IMR-90 (cell line): ENCODE measurements around the gene CELF5. TPM values are rescaled to one million over a fixed set of nuclear protein-coding genes. Genes with fewer than 3 reads are reported as not detected.

Source experiments
- ATAC-seq: fragments of 200-7000 bp; cut with Tn5 transposase; 2 replicates; pipeline ENCODE4 v1.9.1; 2020; ENCODE audit warnings: low read depth, mild to moderate bottlenecking, moderate library complexity
- BruUV-seq: library from RNA; stranded (reverse); fragments of 400-500 nt; replicated peaks from 2 replicates; lab custom pipeline; 2021; lab: Mats Ljungman, UMichigan
- CTCF ChIA-PET: fragments of 300-600 bp; formaldehyde crosslinking; extraction: SDS; loops from one replicate; lab custom pipeline; 2021; ENCODE audit warnings: antibody characterized with exemption; lab: Yijun Ruan, JAX
- POLR2A ChIA-PET: fragments of 300-600 bp; sonication (Branson Sonifier 250); formaldehyde crosslinking; loops from one replicate; lab custom pipeline; 2022; ENCODE audit warnings: antibody characterized with exemption; ENCODE audit not compliant: unreplicated experiment; lab: Charles Lee
- DNase-seq: peaks from one replicate; pipeline ENCODE4 v3.0.0; 2013
- H2AFZ ChIP-seq: replicated peaks from 2 replicates; pipeline ENCODE3; 2013; ENCODE audit warnings: low read length, mild to moderate bottlenecking; ENCODE audit not compliant: poor library complexity
- H2AK5ac ChIP-seq: 2 replicates; pipeline ENCODE4 v1.6.1; 2013; ENCODE audit warnings: low read depth, low read length, inconsistent platforms
- H2AK9ac ChIP-seq: replicated peaks from 2 replicates; pipeline ENCODE3; 2013; ENCODE audit warnings: mild to moderate bottlenecking, low read depth, low read length, moderate library complexity; ENCODE audit not compliant: poor library complexity
- H2BK120ac ChIP-seq: 2 replicates; pipeline ENCODE4 v1.6.1; 2013; ENCODE audit warnings: low read depth, low read length, inconsistent platforms
- H2BK15ac ChIP-seq: 3 replicates; pipeline ENCODE4 v1.6.1; 2013; ENCODE audit warnings: low read depth, low read length, inconsistent platforms
- H2BK20ac ChIP-seq: 2 replicates; pipeline ENCODE4 v1.6.1; 2013; ENCODE audit warnings: low read depth, mild to moderate bottlenecking, inconsistent platforms, low read length, moderate library complexity
- H2BK5ac ChIP-seq: 2 replicates; pipeline ENCODE4 v1.6.1; 2013; ENCODE audit warnings: mild to moderate bottlenecking, low read depth, low read length, inconsistent platforms; ENCODE audit not compliant: poor library complexity, severe bottlenecking
- H3K14ac ChIP-seq: replicated peaks from 2 replicates; pipeline ENCODE4 v1.6.1; 2013; ENCODE audit warnings: low read depth, low read length, inconsistent platforms
- H3K18ac ChIP-seq: 2 replicates; pipeline ENCODE4 v1.6.1; 2013; ENCODE audit warnings: low read depth, low read length, control low read depth
- H3K23ac ChIP-seq: 2 replicates; pipeline ENCODE4 v1.6.1; 2013; ENCODE audit warnings: low read depth, low read length, inconsistent platforms
- H3K27ac ChIP-seq: 2 replicates; pipeline ENCODE4 v1.5.1; 2013; ENCODE audit warnings: mild to moderate bottlenecking, control low read depth, low read length; ENCODE audit not compliant: insufficient read depth
- H3K27me3 ChIP-seq: 2 replicates; pipeline ENCODE4 v1.6.1; 2013; ENCODE audit warnings: low read length; ENCODE audit not compliant: control insufficient read depth, insufficient read depth
- H3K36me3 ChIP-seq: 2 replicates; pipeline ENCODE4 v1.6.1; 2013; ENCODE audit warnings: low read length, mixed read lengths; ENCODE audit not compliant: control insufficient read depth, insufficient read depth
- H3K4ac ChIP-seq: 2 replicates; pipeline ENCODE4 v1.6.1; 2013; ENCODE audit warnings: low read depth, low read length, inconsistent platforms
- H3K4me1 ChIP-seq: 2 replicates; pipeline ENCODE4 v1.6.1; 2013; ENCODE audit warnings: low read length, mixed read lengths; ENCODE audit not compliant: control insufficient read depth, insufficient read depth
- H3K4me2 ChIP-seq: 2 replicates; pipeline ENCODE4 v1.6.1; 2013; ENCODE audit warnings: low read depth, mild to moderate bottlenecking, control low read depth, low read length, moderate library complexity
- H3K4me3 ChIP-seq: 2 replicates; pipeline ENCODE4 v1.5.1; 2013; ENCODE audit warnings: low read depth, mild to moderate bottlenecking, control low read depth, low read length, moderate library complexity; ENCODE audit not compliant: insufficient read depth
- H3K56ac ChIP-seq: 2 replicates; pipeline ENCODE4 v1.6.1; 2013; ENCODE audit warnings: low read length, inconsistent platforms; ENCODE audit not compliant: insufficient read depth; ENCODE audit errors: extremely low read depth
- H3K79me1 ChIP-seq, 2 experiments: 2 replicates each; pipeline ENCODE4 v1.6.1; 2013; ENCODE audit warnings: low read length in 2 of 2, inconsistent platforms in 1 of 2, low read depth in 1 of 2
- H3K9ac ChIP-seq: 2 replicates; pipeline ENCODE4 v1.6.1; 2013; ENCODE audit warnings: low read depth, low read length, control low read depth
- H3K9me1 ChIP-seq: 2 replicates; pipeline ENCODE4 v1.6.1; 2013; ENCODE audit warnings: low read length, inconsistent platforms; ENCODE audit not compliant: insufficient read depth
- H3K9me3 ChIP-seq: 2 replicates; pipeline ENCODE4 v1.6.1; 2013; ENCODE audit warnings: low read length; ENCODE audit not compliant: control insufficient read depth, insufficient read depth
- H4K20me1 ChIP-seq: 2 replicates; pipeline ENCODE4 v1.6.1; 2013; ENCODE audit warnings: low read length, inconsistent platforms; ENCODE audit not compliant: insufficient read depth
- H4K5ac ChIP-seq: 2 replicates; pipeline ENCODE4 v1.6.1; 2013; ENCODE audit warnings: mild to moderate bottlenecking, low read depth, low read length, control low read depth
- H4K8ac ChIP-seq, 2 experiments: 2 replicates each; pipeline ENCODE4 v1.6.1; 2013; ENCODE audit warnings: low read depth in 2 of 2, low read length in 2 of 2, control low read depth in 1 of 2, inconsistent platforms in 1 of 2
- H4K91ac ChIP-seq: 2 replicates; pipeline ENCODE4 v1.6.1; 2013; ENCODE audit warnings: low read depth, low read length, inconsistent platforms; ENCODE audit not compliant: insufficient read depth
- BHLHE40 ChIP-seq: fragments of 150-350 bp; IDR thresholded peaks from 2 replicates; pipeline ENCODE4 v1.6.1; 2016; ENCODE audit warnings: mild to moderate bottlenecking, low read depth, low read length
- CEBPB ChIP-seq: IDR thresholded peaks from 2 replicates; pipeline ENCODE4 v1.6.1; 2012; ENCODE audit warnings: low read depth, low read length, improper control_type of control experiment
- ELK1 ChIP-seq: fragments of 150-350 bp; IDR thresholded peaks from 2 replicates; pipeline ENCODE4 v1.6.1; 2016; ENCODE audit warnings: low read depth, mild to moderate bottlenecking, low read length, moderate library complexity, borderline replicate concordance
- FOS ChIP-seq: fragments of 150-350 bp; IDR thresholded peaks from 2 replicates; pipeline ENCODE4 v1.6.1; 2016; ENCODE audit warnings: low read depth, low read length
- MAFK ChIP-seq: IDR thresholded peaks from 2 replicates; pipeline ENCODE4 v1.6.1; 2012; ENCODE audit warnings: low read depth, low read length, improper control_type of control experiment
- MXI1 ChIP-seq: IDR thresholded peaks from 2 replicates; pipeline ENCODE4 v1.6.1; 2012; ENCODE audit warnings: low read depth, mild to moderate bottlenecking, low read length, moderate library complexity, borderline replicate concordance
- NFE2L2 ChIP-seq: fragments of 150-350 bp; IDR thresholded peaks from 2 replicates; pipeline ENCODE4 v1.6.1; 2016; ENCODE audit warnings: low read depth, mild to moderate bottlenecking, low read length
- POLR2A ChIP-seq: IDR thresholded peaks from 2 replicates; pipeline ENCODE4 v1.6.1; 2012; ENCODE audit warnings: mild to moderate bottlenecking, low read depth, low read length
- RCOR1 ChIP-seq: IDR thresholded peaks from 2 replicates; pipeline ENCODE4 v1.6.1; 2012; ENCODE audit warnings: mild to moderate bottlenecking, low read length, improper control_type of control experiment; ENCODE audit not compliant: insufficient replicate concordance
- RFX5 ChIP-seq: IDR thresholded peaks from 2 replicates; pipeline ENCODE4 v1.8.0; 2012; ENCODE audit warnings: low read depth, mild to moderate bottlenecking, low read length, moderate library complexity
- SMC3 ChIP-seq: fragments of 150-350 bp; IDR thresholded peaks from 2 replicates; pipeline ENCODE4 v1.6.1; 2016; ENCODE audit warnings: low read depth, mild to moderate bottlenecking, antibody characterized with exemption, low read length, moderate library complexity
- USF2 ChIP-seq: fragments of 150-350 bp; IDR thresholded peaks from 2 replicates; pipeline ENCODE4 v1.6.1; 2017; ENCODE audit warnings: mild to moderate bottlenecking, antibody characterized with exemption, low read length, low read depth
- WGBS, 2 experiments: methylation state at CpG; one replicate each; pipeline versions ENCODE4 v1.1.5 to v1.1.7; 2013; ENCODE audit warnings: missing lambda C conversion rate in 2 of 2; ENCODE audit not compliant: insufficient read length in 1 of 2; ENCODE audit errors: extremely low coverage in 2 of 2; 5-methylcytosine and 5-hydroxymethylcytosine counted together
- dilution Hi-C: fragments of 300-500 bp; cut with HindIII; formaldehyde crosslinking; loops from one replicate; pipeline ENCODE4 v1.14.3; 2018; ENCODE audit warnings: low sequenced_read_pairs; ENCODE audit not compliant: unreplicated experiment
- in situ Hi-C: fragments of 300-500 bp; cut with MboI; formaldehyde crosslinking; loops from 3 replicates; pipeline ENCODE4 v1.14.3; 2019; ENCODE audit warnings: low sequenced_read_pairs, inconsistent platforms, mixed read lengths
- intact Hi-C: fragments of 100-400 bp; cut with micrococcal nuclease; formaldehyde crosslinking; loops from 2 replicates; pipeline ENCODE4 v1.10.0; 2022
- polyA plus RNA-seq, 3 experiments: library from polyadenylated mRNA; depleted of rRNA; stranded (reverse); fragments of >200 nt; gene quantifications; 2 replicates each; pipeline ENCODE4 v1.2.3, GENCODE V29; 2012; ENCODE audit warnings: low replicate concordance in 1 of 3
- total RNA-seq: library from RNA; depleted of rRNA; stranded (reverse); fragments of >200 nt; gene quantifications from 2 replicates; pipeline ENCODE4 v1.2.3, GENCODE V29; 2012

CELF5 gene
- total and polyA plus RNA-seq, 2 of the 4 experiments (the other 2 are of a cell fraction), result 0.02 TPM; not detected in 1

- Histone ChIP-seq H2BK20ac (no peak overlapping the region), H4K5ac (no peak overlapping the region), H3K27ac (no peak overlapping the region), H3K27me3 (peaks cover 28% of the 10 kb centered on the region), H3K9me3 (no peaks in the 10 kb centered on the region; the same call in 1 of the 2 replicates), H4K8ac (no peak overlapping the region), H3K4me3 (no peak overlapping the region), H4K91ac (no peak overlapping the region), H3K9me1 (no peaks in the 10 kb centered on the region), H3K9ac (no peak overlapping the region), H2BK15ac (no peak overlapping the region), H3K4me1 (no peaks in the 10 kb centered on the region), H3K23ac (no peak overlapping the region), H3K56ac (no peak overlapping the region), H4K20me1 (no peaks in the 10 kb centered on the region), H2AK5ac (no peak overlapping the region), H2BK5ac (no peak overlapping the region), H2BK120ac (no peak overlapping the region), H3K4me2 (no peak overlapping the region), H3K79me1 (no peaks in the 10 kb centered on the region), H3K36me3 (no peaks in the 10 kb centered on the region), H2AFZ (no peak overlapping the region), H3K18ac (no peak overlapping the region), H3K14ac (no peak overlapping the region), H2AK9ac (no peak overlapping the region), H3K4ac (no peak overlapping the region)
- in situ Hi-C loops (no loop called here), intact Hi-C loops (no loop called here), dilution Hi-C loops (no loop called here)
- no peak for TF ChIP-seq SMC3
- TF ChIP-seq NFE2L2, result no peak
- no peak for TF ChIP-seq RFX5
- no peak for TF ChIP-seq MXI1
- TF ChIP-seq USF2, result no peak
- no peak for TF ChIP-seq BHLHE40
- no peak for TF ChIP-seq FOS
- no peak for TF ChIP-seq CEBPB
- TF ChIP-seq POLR2A, result no peak
- no peak for TF ChIP-seq ELK1
- TF ChIP-seq RCOR1, result no peak
- TF ChIP-seq MAFK, result no peak
- BruUV-seq, result no TSS peak
- ChIA-PET POLR2A (no interaction called here), CTCF (interaction anchor here (1.3 kb wide), 1 partner anchor 8 kb away, joined by 3 read pairs; the partner anchor contains the start of gene CELF5)
- DNase-seq (no peak), ATAC-seq (no peak)
- WGBS, 2 experiments, result 22% methylated on average over 1 of the region's 4 CpGs; no CpG with 5 or more reads in 1 of the 2 experiments
Measured at GRCh38 chr19:3233116-3233515, 8.7 kb downstream of the CELF5 start.
